GM19035 (cell line): ENCODE measurements around the gene DYNLT2.
"Not testable (repeated sequence)": the region's sequence is repeated elsewhere in the genome, so short reads cannot be mapped to it uniquely, and the experiment has no call there.

Experiments used
- ATAC-seq: cut with Tn5 transposase; IDR thresholded peaks from one replicate; pipeline ENCODE4 v1.9.1; 2021; ENCODE audit not compliant: unreplicated experiment

DYNLT2 gene

DNA sequence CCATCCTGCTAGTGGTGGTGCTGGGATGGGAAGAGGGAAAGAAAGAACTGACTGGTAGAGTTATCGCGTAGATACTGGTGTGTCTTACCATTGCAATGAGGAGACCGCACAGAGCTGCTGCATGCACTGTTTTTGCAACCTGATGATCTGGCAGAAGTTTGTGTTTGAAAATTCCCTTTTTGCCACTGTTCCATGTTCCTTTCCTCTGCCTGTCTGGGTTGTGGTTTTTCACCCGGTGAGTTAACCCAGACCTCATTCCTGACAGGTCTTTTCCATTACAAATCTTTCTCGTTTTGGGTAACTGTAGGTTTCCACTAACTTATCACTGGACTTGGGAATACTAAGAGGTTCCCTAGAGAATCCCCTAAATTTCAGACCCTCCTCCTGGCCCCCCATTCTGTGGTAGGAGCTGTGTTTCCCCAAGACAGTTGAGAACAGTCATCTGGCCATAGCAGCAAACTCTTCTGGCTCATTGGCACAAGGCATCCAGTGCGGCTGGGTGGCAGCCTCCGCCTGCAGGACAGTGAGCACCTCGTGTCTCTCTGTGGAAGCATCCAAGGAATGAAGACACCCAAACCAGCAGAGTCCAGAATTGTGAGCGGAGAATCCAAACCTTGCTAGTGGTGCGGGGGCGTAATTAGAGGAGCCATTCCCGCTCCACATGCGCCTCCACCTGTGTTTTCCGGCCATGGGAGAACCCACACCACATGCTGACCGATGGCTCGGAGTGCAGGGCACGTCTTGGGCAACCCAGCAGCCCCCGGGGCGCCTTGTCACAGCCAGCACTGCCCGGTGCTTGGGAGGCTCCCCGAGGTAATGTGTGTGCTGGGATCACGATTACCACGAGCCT is 32.8 kb upstream of the DYNLT2 start:
- ATAC-seq, result no peak

DNA sequence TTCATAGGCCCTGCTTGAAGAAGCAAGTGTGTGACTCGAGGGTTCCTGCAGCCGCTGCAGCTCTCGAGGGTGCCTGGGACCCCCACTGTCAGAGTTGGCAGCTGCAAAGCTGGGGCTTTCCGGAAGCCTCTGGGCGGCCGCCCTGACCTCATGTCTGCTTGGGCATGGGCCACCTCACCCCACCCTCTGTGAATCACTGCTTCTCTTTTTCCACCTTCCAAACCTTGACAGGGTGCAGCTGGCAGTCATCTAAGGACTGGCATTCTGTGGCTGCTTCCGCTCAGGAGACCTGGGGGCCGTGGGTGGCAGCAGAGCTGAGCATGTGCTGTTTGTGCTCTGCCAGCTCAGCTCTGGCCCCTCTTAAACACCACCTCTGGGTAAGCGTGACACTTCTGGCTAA is 32.0 kb upstream of the DYNLT2 start:
- ATAC-seq, result no peak

DNA sequence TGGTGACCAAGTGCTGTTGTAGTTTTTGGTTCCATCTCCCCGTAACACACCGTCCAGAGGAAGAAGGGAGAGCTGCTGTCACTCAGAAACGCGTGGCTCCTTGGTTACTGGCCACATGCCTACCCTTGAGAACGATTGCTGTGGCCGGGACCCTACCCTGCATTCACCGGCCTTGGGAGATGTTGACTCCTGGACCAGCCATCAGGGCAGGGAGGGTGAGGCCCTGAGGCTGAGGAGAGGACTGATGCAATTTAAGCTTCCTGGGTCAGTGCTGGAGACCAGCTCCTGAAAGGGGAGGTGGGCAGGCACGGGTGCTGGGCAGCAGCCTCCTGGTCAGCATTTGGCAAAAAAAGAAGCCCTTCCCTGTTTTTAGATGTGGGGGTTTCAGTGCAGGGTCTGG is 31.6 kb upstream of the DYNLT2 start:
- ATAC-seq, result no peak

DNA sequence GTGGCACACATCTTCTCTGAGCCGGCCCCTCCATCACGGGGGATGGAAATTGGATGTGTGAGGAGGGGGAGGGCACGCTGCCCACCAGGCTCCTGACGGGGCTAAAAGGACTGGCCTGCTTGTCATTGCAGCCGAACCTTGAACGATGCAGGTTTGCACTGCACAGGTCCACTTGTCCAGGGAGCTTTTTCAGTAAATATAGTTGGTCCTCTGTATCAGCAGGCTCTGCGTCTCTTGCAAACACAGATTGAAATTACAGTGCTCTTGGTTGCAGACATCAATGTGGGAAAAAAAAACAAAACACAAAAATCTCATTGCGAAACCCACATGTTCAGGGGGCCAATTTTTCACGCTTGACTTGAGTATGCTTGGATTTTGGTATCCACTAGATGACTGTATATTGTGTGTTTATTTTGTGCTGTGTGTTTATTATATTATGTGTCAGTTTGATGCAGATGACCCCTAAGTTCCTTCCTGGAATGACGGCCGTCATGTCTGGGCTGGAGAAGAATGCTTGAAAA is 29.3 kb upstream of the DYNLT2 start:
- no peak for ATAC-seq

DNA sequence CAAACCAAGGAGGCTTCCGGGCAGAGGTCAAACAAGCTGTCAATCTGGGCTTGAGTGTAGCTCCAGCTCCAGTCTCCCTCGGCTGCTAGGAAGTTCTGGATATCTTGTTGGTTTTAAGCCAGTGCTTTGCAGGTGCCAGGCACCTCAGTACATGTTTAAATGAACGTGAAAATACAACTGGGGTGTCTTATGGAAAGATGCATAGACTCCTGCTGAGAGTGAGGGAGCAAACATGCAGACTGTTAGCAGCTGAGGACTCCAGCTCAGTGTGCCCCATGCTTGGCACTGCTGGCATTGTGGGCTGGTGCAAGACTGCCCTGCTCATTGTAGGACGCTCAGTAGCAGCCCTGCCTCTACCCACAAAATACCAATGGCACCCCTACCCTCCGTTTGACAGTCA is 28.5 kb upstream of the DYNLT2 start:
- no peak for ATAC-seq

DNA sequence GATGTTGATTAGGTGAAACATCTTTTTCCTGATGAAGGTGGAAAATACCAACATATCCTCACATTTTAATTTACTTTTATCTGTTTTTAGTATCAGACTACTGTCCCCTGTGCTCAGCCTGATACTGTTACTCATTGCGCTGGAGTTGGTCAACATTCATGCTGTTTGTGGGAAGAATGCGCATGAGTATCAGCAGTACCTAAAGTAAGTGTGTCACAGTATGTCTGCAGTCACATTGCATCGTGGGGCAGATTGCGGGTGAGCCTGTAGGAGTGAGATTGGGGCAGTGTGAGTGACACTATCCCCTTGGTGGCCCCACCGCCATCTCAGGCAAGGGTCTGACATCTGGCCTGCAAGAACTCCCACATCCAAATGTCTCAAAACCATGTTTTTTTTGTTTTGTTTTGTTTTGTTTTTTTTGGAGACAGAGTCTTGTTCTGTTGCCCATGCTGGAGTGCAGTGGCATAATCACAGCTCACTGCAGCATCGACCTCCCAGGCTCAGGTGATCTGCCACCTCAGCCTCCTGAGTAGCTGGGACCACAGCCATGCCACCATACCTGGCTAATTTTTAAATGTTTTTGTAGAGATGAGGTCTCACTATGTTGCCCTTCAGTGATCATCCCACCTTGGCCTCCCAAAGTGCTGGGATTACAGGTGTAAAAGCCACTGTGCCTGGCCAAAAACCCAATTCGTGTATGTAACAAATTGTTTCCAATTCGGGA is 27.9 kb upstream of the DYNLT2 start:
- ATAC-seq, result no peak

DNA sequence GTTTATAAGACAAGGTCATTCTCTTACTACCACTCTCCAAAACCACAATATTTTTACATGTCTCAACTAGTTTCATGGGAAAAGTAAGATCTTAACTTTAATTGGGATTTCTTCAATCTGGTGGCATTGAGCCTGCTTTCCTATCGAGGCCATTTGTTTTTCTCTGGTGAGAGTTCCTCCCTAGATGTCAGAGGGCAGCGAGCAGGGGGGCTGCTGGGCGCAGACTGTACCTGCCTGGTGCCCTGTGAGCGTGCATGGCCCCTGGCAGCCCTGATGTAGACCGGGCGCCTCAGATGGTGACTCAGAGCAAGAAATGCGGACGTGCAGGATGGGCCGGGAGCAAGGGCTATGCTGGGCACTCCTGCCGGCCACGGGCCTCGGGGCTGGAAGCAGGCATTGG is 27.3 kb upstream of the DYNLT2 start:
- no peak for ATAC-seq

DNA sequence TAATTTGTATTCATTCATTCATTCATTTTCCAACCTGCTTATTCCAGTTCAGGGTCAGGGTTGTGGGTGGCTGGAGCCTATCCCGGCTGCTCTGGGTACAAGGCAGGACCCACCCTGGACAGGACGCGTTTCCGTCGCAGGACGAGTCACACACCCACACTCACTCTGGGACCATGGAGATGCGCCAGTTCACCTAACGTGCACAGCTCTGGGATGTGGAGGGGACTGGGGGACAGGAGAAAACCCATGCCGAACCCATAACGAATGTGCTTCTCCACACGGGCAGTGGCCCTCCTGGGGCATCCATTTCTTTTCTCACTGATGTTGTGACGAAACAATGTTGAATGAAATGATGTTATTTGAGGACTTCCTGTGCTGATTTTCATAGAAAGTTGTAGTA is 26.5 kb upstream of the DYNLT2 start:
- no peak for ATAC-seq

DNA sequence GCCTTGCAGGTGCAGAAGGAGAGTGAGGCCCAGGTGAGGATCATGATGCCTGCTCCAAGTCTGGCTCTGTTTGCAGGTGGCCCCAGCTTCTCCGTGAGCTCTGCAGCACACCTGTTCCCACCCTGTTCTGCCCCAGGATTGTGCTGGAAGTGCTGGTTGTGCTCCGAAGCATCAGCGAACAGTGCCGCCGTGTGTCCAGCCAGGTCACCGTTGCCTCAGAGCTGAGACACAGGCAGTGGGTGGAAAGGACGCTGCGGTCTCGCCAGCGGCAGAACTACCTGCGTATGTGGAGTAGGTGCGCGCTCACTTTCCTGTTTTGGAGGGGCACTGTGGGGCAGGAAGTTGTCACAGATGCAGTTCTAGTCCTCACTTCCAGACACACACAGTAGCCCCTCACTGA is 25.0 kb upstream of the DYNLT2 start:
- no peak for ATAC-seq

DNA sequence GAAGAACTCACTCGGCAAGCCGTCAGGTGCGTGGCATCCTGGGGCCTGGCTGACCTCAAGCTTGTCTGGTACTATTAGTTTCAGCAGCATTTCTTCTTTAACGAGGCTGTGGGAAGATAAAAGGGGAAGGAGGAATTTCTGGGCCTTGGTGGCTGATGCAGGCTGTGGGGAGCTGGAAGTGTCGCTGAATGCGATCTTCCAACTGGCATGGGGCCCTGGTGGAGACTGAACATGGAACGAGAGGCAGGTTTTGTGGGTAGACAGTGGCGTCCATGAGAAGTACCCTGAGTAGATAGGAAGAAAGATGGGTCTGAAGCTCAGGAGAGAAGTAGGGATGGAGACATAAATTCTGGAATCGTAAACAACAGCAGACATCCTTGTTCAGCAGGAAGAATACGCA is 23.9 kb upstream of the DYNLT2 start:
- ATAC-seq, result no peak

DNA sequence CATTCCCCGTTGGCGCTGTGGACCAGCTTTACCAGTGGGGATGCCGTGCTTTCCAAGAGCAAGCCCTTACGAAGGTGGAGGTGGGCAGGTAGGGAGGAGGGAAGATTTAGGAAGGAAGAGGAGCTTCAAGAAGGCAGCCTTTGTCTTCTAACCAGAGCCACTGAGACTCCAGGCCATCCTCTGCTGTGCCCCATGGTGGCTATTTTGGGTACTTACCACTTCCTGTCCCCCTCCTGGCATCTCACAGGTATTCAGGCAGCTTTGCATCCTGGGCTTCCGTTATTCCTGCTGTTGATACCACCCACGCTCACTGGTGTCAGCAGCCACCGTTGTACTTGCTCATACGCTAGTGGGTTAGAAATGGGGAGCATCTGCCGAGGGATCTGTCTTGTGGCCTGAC is 23.0 kb upstream of the DYNLT2 start:
- no peak for ATAC-seq

DNA sequence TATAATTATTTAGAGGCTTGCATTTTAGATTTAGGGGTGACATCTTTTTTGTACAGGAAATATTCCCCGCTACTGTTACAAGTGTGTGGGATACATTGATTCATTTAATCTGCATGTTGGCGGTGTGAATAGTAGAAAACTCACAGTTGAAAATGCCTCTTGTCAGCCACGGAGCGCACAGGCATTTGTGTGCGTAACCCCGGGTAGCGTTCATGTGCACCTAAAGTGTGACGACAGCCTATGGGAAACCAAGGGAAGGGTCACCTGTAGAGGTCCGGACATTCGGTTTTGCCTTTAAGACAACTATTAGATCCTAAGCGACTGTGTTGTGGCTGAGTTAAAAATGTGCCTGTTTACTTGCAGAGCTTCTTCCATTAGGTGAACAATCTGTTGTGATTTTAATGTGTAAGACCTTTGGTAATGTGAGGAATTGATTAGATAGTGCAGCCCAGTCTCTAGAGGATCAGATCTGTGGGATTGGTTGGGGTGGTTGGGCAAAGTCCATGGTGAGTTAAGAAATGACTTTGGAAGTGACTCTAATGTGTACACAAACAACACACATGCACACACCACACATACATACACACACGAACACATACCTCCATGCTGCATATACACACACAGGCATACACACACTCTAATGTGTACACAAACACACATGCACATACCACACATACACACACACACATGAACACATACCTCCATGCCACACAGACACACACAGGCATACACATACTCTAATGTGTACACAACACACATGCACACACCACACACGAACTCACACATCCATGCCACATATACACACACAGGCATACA is 15.8 kb upstream of the DYNLT2 start:
- ATAC-seq, result no peak

DNA sequence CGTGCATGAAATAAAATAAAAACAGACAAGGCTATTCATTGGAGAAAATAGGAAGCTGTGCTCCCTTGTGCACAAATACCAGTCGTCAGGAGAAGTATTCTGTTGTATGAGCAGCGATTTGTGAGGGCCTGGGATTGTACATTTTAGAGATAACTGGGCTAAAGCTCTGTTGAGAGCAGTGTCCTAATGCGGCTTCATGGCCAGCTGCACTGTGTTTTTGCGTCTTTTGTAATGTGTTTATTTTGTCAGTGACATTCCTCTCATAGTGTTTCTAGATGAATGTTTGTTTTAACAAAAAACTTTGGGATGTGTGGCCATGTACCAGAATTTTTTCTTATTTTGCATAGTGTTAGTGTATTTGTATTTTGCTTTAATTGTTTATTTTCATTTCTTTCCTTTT is 14.9 kb upstream of the DYNLT2 start:
- ATAC-seq, result no peak

DNA sequence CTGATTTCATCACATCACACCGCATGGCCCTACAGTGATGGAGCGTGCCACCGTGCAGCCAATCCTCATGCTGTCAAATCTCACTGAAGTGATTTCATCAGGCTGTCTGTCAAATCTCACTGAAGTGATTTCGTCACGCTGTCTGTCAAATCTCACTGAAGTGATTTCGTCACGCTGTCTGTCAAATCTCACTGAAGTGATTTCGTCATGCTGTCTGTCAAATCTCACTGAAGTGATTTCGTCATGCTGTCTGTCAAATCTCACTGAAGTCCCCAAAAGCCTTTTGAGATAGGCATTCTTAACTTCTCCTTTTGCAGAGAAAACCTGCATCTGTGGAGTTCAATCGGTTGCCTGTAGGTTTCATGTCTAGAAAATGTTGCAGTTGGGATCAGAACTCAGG is 14.4 kb upstream of the DYNLT2 start:
- ATAC-seq, result not testable (repeated sequence)

DNA sequence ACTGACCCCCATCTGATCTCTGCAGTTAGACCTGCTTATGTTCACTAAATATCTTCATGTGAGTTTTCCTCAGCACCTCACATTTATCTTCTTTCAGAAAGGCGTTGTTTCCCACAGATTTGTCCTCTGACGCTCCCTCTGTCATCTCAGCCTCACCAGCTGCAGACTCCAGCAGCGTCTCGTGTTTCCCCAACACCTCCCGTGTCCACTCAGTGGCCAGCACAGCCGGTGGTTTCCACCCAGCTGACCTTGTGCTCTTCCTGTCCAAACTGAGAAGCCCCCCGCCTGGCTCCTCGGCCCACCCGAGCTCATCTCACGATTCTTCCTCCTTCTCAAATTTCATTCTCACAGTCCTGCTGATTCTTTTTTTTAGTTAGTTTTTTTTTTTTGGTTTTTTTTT is 12.5 kb upstream of the DYNLT2 start:
- no peak for ATAC-seq

DNA sequence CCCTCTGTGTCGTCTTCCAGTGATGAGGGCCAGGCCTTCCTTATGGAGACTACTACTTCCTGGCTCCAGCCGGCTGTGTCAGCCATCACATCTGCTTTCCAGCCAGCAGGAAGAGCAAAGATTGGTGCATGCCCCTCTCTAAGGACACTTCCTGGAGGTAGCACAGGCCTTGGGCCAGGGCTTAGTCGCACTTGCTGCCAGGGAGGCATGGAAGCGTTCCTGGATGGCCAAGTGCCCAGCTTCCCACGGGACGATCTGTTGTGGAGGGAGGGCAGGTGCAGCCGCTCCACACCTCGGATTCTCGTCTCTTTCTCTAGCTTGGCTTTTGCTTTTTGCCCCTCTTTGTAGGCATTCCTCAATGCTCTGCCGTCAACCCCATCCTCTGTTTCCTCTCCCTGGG is 11.9 kb upstream of the DYNLT2 start:
- ATAC-seq, result no peak

DNA sequence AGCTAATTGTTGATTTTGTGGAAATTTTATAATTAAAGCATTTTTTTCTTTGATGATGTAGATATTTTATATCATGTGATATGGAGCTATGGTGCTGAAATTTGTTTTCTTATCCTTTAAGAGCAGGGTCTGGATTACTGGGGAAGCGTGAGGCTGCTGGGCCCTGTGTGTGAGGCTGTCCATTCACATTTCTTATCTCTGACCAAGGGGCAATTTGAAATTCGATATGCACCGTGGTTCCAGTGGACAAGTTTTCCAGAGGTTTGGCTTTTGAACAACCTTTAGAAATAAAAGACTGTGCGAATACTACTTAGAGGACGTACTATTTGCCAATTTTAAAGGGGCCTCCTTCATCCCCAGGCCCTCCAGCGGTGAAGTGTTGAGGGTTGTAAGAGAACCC is 3.8 kb upstream of the DYNLT2 start:
- no peak for ATAC-seq

DNA sequence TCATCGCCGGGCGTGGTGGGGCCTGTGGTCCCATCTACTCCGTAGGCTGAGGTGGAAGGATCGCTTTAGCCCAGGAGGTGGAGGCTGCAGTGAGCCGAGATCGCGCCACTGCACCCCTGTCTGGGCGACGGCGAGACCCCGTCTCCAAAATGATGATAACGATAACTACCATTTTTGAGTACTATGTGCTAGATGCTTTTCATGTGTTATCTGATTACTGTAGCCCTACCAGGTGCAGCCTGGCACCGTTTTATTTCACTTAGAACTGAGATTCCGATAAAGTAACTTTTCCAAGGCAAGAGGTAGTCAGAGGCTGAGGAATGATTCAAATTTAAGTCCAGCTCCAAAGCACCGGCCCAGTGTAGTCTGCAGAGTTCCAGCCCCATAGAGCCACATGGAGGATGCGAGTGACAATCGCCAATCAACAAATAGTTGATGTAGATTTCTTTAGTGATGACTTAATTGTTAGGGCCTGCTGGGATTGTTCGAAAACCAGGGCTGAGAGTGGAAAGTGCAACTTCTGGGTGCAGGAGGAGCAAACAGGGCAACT is 777 bp upstream of the DYNLT2 start:
- peak; percentile 5 for ATAC-seq

DNA sequence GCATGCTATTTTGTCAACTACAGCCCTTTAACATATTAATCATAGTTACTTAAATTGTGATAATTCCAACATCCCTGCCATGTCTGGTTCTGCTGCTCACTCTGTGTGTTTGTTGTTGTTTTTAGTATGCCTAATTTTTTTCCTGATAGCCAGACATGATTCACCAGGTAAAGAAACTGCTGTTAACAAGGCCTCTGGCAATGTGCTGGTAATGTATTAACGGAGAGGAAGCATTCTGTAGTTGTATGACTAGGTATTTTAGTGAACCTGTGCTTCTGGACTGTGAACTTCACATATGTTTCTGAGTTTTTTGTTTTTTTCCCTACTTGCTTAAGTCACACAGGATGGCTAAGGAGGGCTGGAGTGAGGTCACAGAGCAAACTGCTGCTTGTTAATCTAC is 4.8 kb downstream of the DYNLT2 start:
- ATAC-seq, result no peak

DNA sequence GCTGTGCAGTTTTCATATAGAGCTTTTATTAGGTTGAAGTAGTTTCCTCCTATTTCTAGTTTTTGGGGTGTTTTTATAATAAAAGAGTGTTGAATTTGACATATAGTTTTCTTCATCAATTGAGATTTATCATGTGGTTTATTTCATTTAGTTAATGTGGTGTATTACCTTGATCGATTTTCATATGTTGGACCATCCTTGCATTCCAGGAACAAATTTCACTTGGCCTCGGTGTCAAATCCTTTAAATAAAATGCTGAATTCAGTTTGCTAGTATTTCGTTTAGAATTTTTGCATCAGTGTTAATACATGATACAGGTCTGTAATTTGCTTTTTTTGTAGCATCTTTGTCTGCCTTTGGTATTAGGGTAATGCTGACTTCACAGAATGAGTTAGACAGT is 6.0 kb downstream of the DYNLT2 start:
- no peak for ATAC-seq

DNA sequence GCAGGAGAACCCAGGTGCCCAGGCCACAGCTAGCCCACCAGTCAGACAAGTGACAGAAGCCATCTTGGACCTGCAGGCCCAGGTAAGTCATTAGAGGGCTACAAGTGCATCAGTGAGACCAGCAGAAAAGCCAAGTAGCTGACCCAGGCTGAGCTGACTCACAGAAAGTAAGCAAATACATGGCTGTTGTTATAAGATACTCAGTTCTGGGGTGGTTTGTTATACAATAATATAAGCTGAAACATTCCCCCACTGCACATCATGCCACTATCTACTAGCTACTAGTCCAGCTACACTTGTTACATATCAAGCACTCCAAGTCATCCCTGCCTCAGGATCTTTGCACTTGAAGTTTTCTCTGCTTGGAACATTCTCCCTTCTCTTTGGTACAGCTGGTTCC is 10.0 kb downstream of the DYNLT2 start:
- no peak for ATAC-seq
